HCT116 (cell line): ENCODE measurements around the gene MAGEA10. TPM values are rescaled to one million over a fixed set of nuclear protein-coding genes. Genes with fewer than 3 reads are reported as not detected.

Experiments
- ATAC-seq: fragments of 200-7000 bp; cut with Tn5 transposase; 2 replicates; pipeline ENCODE4 v1.9.1; 2020; ENCODE audit warnings: mild to moderate bottlenecking, moderate library complexity
- BruUV-seq: library from RNA; stranded (reverse); fragments of 400-500 nt; replicated peaks from 2 replicates; lab custom pipeline; 2021; lab: Mats Ljungman, UMichigan
- CTCF ChIA-PET: fragments of 300-600 bp; sonication (Branson Sonifier 250); formaldehyde crosslinking; loops from one replicate; lab custom pipeline; 2021; ENCODE audit warnings: antibody characterized with exemption; lab: Charles Lee
- POLR2A ChIA-PET: fragments of 300-600, 350-600 bp; sonication (Branson Sonifier 250); formaldehyde crosslinking; loops from one replicate; lab custom pipeline; 2021; ENCODE audit warnings: antibody characterized with exemption; lab: Charles Lee
- RAD21 ChIA-PET, 2 experiments: fragments of 300-600 bp; sonication (Branson Sonifier 250); formaldehyde crosslinking; loops; one replicate each; lab custom pipeline; 2023; ENCODE audit warnings: low total read pairs in 2 of 2; ENCODE audit not compliant: uncharacterized antibody in 2 of 2, unreplicated experiment in 2 of 2, low non-redundant PET in 1 of 2; lab: Charles Lee
- DNase-seq: peaks from one replicate; pipeline ENCODE4 v3.0.0-alpha.2; 2010; ENCODE audit warnings: low read depth, low spot score
- H2AFZ ChIP-seq: fragments of 200-600 bp; shearing (Covaris generic), sonication (generic); 2 replicates; pipeline ENCODE4 v1.6.1; 2017; ENCODE audit warnings: low read depth, mixed run types, mixed read lengths, antibody characterized with exemption, low read length; ENCODE audit not compliant: poor library complexity, severe bottlenecking
- H3K27ac ChIP-seq: 2 replicates; pipeline ENCODE4 v1.5.1; 2012; ENCODE audit warnings: low read depth, low read length
- H3K27me3 ChIP-seq: fragments of 200-600 bp; sonication (generic); 2 replicates; pipeline ENCODE4 v1.6.1; 2016; ENCODE audit warnings: mixed run types, low read length, mixed read lengths; ENCODE audit not compliant: insufficient read depth
- H3K36me3 ChIP-seq, 2 experiments: fragments of 200-500 bp in 1 of 2; fragments of 200-600 bp in 1 of 2; sonication (Bioruptor generic) in 1 of 2; sonication (generic) in 1 of 2; 2 replicates each; pipeline versions ENCODE4 v1.5.1 to v1.6.1; 2014 to 2016; ENCODE audit warnings: low read length in 2 of 2, inconsistent platforms in 1 of 2, mixed read lengths in 1 of 2, mixed run types in 1 of 2; ENCODE audit not compliant: insufficient read depth in 2 of 2, control insufficient read depth in 1 of 2
- H3K4me1 ChIP-seq, 2 experiments: fragments of 200-600 bp in 1 of 2; sonication (generic) in 1 of 2; 2 replicates each; pipeline versions ENCODE4 v1.5.1 to v1.6.1; 2012 to 2017; ENCODE audit warnings: low read length in 2 of 2, inconsistent platforms in 1 of 2, mild to moderate bottlenecking in 1 of 2, mixed read lengths in 1 of 2, mixed run types in 1 of 2, moderate library complexity in 1 of 2; ENCODE audit not compliant: insufficient read depth in 2 of 2, control insufficient read depth in 1 of 2
- H3K4me2 ChIP-seq: fragments of 200-600 bp; sonication (generic); 2 replicates; pipeline ENCODE4 v1.6.1; 2017; ENCODE audit warnings: mixed run types, low read length, mixed read lengths
- H3K4me3 ChIP-seq, 2 experiments: fragments of 200-600 bp in 1 of 2; sonication (generic) in 1 of 2; replicated peaks in 1 of 2; 2 replicates each; pipeline ENCODE4 v1.5.1; 2011 to 2016; ENCODE audit warnings: low read length in 2 of 2, control low read depth in 1 of 2, low read depth in 1 of 2, mild to moderate bottlenecking in 1 of 2, mixed read lengths in 1 of 2, mixed run types in 1 of 2
- H3K79me2 ChIP-seq: fragments of 200-600 bp; sonication (generic); 2 replicates; pipeline ENCODE4 v1.6.1; 2017; ENCODE audit warnings: mild to moderate bottlenecking, mixed run types, low read length, moderate library complexity, mixed read lengths; ENCODE audit not compliant: insufficient read depth
- H3K9ac ChIP-seq: fragments of 200-600 bp; sonication (generic); 2 replicates; pipeline ENCODE4 v1.6.1; 2016; ENCODE audit warnings: low read length, mixed read lengths
- H3K9me2 ChIP-seq: fragments of 200-600 bp; sonication (generic), shearing (Covaris generic); 2 replicates; pipeline ENCODE4 v1.6.1; 2017; ENCODE audit warnings: mixed run types, mild to moderate bottlenecking, moderate library complexity; ENCODE audit not compliant: insufficient read depth
- H3K9me3 ChIP-seq, 2 experiments: fragments of 200-500 bp in 1 of 2; fragments of 200-600 bp in 1 of 2; sonication (Bioruptor generic) in 1 of 2; sonication (generic) in 1 of 2; 2 replicates each; pipeline ENCODE4 v1.6.1; 2014 to 2017; ENCODE audit warnings: low read length in 2 of 2, mixed read lengths in 2 of 2, inconsistent platforms in 1 of 2, low read depth in 1 of 2, mild to moderate bottlenecking in 1 of 2, mixed run types in 1 of 2, moderate library complexity in 1 of 2; ENCODE audit not compliant: control insufficient read depth in 1 of 2, insufficient read depth in 1 of 2
- H4K20me1 ChIP-seq: fragments of 200-600 bp; sonication (generic), shearing (Covaris generic); 2 replicates; pipeline ENCODE4 v1.6.1; 2017; ENCODE audit warnings: mixed run types, mild to moderate bottlenecking, moderate library complexity; ENCODE audit not compliant: insufficient read depth
- CEBPB ChIP-seq: IDR thresholded peaks from 2 replicates; pipeline ENCODE4 v1.6.1; 2012; ENCODE audit warnings: low read depth
- CTCF ChIP-seq, 3 experiments: fragments of 200-600 bp in 1 of 3; sonication (generic) in 1 of 3; IDR thresholded peaks in 2 of 3; conservative IDR thresholded peaks in 1 of 3; 2 replicates each; pipeline ENCODE4 v1.5.1; 2012 to 2017; ENCODE audit warnings: low read depth in 2 of 3, low read length in 2 of 3, antibody characterized with exemption in 1 of 3, borderline replicate concordance in 1 of 3, control low read depth in 1 of 3, mild to moderate bottlenecking in 1 of 3, mixed read lengths in 1 of 3, mixed run types in 1 of 3, moderate library complexity in 1 of 3; ENCODE audit not compliant: insufficient read depth in 1 of 3
- EGR1 ChIP-seq: IDR thresholded peaks from 2 replicates; pipeline ENCODE4 v1.6.1; 2012; ENCODE audit warnings: low read depth
- ELF1 ChIP-seq: IDR thresholded peaks from 2 replicates; pipeline ENCODE4 v1.6.1; 2012; ENCODE audit warnings: low read depth, borderline replicate concordance
- EZH2 ChIP-seq: fragments of 200-600 bp; sonication (generic); IDR thresholded peaks from 2 replicates; pipeline ENCODE4 v1.6.1; 2017; ENCODE audit warnings: antibody characterized with exemption, mixed run types
- FOSL1 ChIP-seq: IDR thresholded peaks from 2 replicates; pipeline ENCODE4 v1.6.1; 2012; ENCODE audit warnings: low read depth
- JUND ChIP-seq: IDR thresholded peaks from 2 replicates; pipeline ENCODE4 v1.6.1; 2012
- POLR2A ChIP-seq: IDR thresholded peaks from 2 replicates; pipeline ENCODE4 v1.7.0; 2011; ENCODE audit warnings: borderline replicate concordance; ENCODE audit not compliant: insufficient read depth, insufficient read length; ENCODE audit errors: extremely low read depth
- POLR2AphosphoS5 ChIP-seq: IDR thresholded peaks from 2 replicates; pipeline ENCODE4 v1.6.1; 2011; ENCODE audit warnings: mild to moderate bottlenecking, low read depth, low read length, moderate library complexity
- RAD21 ChIP-seq: IDR thresholded peaks from 2 replicates; pipeline ENCODE4 v1.6.1; 2012; ENCODE audit warnings: low read depth, mild to moderate bottlenecking
- SIN3A ChIP-seq: IDR thresholded peaks from 2 replicates; pipeline ENCODE4 v1.6.1; 2012; ENCODE audit warnings: low read depth
- SP1 ChIP-seq: IDR thresholded peaks from 2 replicates; pipeline ENCODE4 v1.6.1; 2012; ENCODE audit warnings: low read depth
- SRF ChIP-seq: IDR thresholded peaks from 2 replicates; pipeline ENCODE4 v1.6.1; 2012; ENCODE audit warnings: low read depth
- ZBTB33 ChIP-seq: IDR thresholded peaks from 2 replicates; pipeline ENCODE4 v1.6.1; 2011; ENCODE audit warnings: mild to moderate bottlenecking, low read length, moderate library complexity; ENCODE audit not compliant: insufficient replicate concordance; ENCODE audit errors: extremely low read depth
- ZFX ChIP-seq: fragments of 450-650 bp; IDR thresholded peaks from 2 replicates; pipeline ENCODE4 v1.6.1; 2017
- ZNF274 ChIP-seq: fragments of 200-500 bp; sonication (Bioruptor generic); IDR thresholded peaks from 2 replicates; pipeline ENCODE4 v1.6.1; 2014; ENCODE audit warnings: mild to moderate bottlenecking, low read depth, low read length, inconsistent platforms
- intact Hi-C: fragments of 100-400 bp; cut with micrococcal nuclease; formaldehyde crosslinking; loops from 2 replicates; pipeline ENCODE4 v1.10.0; 2022
- total RNA-seq: library from RNA; stranded (reverse); gene quantifications from one replicate; pipeline ENCODE4 v1.2.1, GENCODE V29; 2021; ENCODE audit not compliant: unreplicated experiment
- TF ChIP-seq, protein P1 (sequence below): IDR thresholded peaks from 2 replicates; pipeline ENCODE4 v1.6.1; 2012

The MAGEA10 gene
- total RNA-seq, 1 experiment from 2014 or later: not detected

GRCh38 chrX:152149648-152150047, 11.3 kb upstream of the MAGEA10 start:
- Histone ChIP-seq H3K4me2 (no peak overlapping the region), H4K20me1 (no peaks in the 10 kb centered on the region), H3K79me2 (no peaks in the 10 kb centered on the region), H3K4me1 (no peaks in the 10 kb centered on the region), H3K9ac (no peak overlapping the region), H3K27me3 (no peaks in the 10 kb centered on the region), H3K9me3 (no peaks in the 10 kb centered on the region), H3K4me3 (no peak overlapping the region), H3K36me3 (no peaks in the 10 kb centered on the region), H2AFZ (no peak overlapping the region), H3K27ac (no peak overlapping the region), H3K9me2 (no peaks in the 10 kb centered on the region)
- intact Hi-C loops: no loop called here
- no peak for ATAC-seq
- POLR2A ChIA-PET: no interaction called here
- no peak for DNase-seq
- no peak for TF ChIP-seq POLR2AphosphoS5
- no peak for TF ChIP-seq JUND
- TF ChIP-seq FOSL1: no peak
- no peak for TF ChIP-seq ZFX
- no peak for TF ChIP-seq ZNF274
- TF ChIP-seq ELF1: no peak
- TF ChIP-seq SP1: no peak
- no peak for TF ChIP-seq CTCF (IDR thresholded peaks at IDR 0.05 in 2 of 3, conservative IDR thresholded peaks at IDR 0.05 in 1 of 3; ENCODE audit: borderline replicate concordance in 1 of 3, insufficient read depth in 1 of 3, low read depth in 2 of 3, low read length in 2 of 3)
- TF ChIP-seq RAD21: no peak
- no peak for TF ChIP-seq POLR2A
- no peak for TF ChIP-seq SRF
- no peak for TF ChIP-seq EGR1
- TF ChIP-seq SIN3A: no peak
- no peak for TF ChIP-seq ZBTB33
- TF ChIP-seq, protein P1, sequence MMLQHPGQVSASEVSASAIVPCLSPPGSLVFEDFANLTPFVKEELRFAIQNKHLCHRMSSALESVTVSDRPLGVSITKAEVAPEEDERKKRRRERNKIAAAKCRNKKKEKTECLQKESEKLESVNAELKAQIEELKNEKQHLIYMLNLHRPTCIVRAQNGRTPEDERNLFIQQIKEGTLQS: no peak
- no peak for TF ChIP-seq EZH2
- no peak for TF ChIP-seq CEBPB
- CTCF ChIA-PET: no interaction called here
- no TSS peak for BruUV-seq
- RAD21 ChIA-PET: no interaction called here
